ENCODE results near the gene GPR78. TPM values are rescaled to one million over a fixed set of nuclear protein-coding genes. Genes with fewer than 3 reads are reported as not detected.

GPR78 gene
- polyA plus RNA-seq, 1 donor (not counting 4 experiments of a cell fraction or from before 2014, with no cell fraction given) = not detected

DNA sequence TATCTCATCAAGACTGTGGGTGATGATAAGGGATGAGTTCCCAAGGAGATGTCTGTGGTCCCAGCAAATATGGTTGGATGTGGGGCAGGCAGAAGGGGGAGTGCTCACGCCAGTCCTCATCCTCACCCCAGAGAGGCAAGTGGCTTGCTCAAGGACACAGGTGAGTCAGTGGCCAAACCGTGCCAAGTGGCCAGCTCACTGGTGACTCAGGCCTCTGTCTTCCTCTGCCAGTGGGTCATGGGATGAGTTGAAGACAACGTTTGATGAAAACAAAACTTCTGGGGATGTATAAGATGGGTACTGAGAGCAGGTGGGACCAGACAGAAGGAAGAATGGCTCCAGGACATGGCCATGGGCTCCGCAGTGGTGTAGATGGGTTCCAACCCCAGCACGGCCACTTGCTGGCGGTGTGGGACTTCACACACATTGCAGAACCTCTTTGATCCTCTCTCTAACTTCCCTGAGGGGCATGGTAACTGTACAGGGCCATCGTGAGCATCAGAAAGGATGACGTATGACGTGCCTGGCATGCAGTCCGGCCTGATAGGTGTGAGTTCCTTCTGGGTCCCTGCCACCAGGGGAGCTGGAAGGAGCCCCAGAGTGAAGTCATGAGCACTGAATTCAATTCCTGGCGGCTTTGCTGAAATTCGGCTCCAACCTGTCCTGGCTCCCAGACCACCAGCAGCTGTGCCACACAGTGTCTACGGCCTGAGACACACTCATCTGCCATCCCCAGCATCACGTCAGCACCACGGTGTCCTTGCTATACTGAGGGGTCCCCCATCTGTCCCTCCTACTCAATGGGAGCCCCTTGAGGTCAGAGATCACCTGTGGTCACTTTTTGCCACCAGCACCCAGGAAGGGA lies 41.3 kb upstream of the GPR78 start:
- DNase-seq (ENCODE audit: low read depth, low spot score) = peak; percentile 19
- TF ChIP-seq EZH2 (IDR thresholded peaks at IDR 0.05; ENCODE audit: low read length) = no peak
- TF ChIP-seq, protein P1, sequence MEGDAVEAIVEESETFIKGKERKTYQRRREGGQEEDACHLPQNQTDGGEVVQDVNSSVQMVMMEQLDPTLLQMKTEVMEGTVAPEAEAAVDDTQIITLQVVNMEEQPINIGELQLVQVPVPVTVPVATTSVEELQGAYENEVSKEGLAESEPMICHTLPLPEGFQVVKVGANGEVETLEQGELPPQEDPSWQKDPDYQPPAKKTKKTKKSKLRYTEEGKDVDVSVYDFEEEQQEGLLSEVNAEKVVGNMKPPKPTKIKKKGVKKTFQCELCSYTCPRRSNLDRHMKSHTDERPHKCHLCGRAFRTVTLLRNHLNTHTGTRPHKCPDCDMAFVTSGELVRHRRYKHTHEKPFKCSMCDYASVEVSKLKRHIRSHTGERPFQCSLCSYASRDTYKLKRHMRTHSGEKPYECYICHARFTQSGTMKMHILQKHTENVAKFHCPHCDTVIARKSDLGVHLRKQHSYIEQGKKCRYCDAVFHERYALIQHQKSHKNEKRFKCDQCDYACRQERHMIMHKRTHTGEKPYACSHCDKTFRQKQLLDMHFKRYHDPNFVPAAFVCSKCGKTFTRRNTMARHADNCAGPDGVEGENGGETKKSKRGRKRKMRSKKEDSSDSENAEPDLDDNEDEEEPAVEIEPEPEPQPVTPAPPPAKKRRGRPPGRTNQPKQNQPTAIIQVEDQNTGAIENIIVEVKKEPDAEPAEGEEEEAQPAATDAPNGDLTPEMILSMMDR (optimal IDR thresholded peaks at IDR 0.05 in 1 of 3, IDR thresholded peaks at IDR 0.05 in 1 of 3, conservative IDR thresholded peaks at IDR 0.05 in 1 of 3; ENCODE audit: extremely low read depth in 1 of 3, insufficient read depth in 2 of 3, low read length in 3 of 3) = no peak

DNA sequence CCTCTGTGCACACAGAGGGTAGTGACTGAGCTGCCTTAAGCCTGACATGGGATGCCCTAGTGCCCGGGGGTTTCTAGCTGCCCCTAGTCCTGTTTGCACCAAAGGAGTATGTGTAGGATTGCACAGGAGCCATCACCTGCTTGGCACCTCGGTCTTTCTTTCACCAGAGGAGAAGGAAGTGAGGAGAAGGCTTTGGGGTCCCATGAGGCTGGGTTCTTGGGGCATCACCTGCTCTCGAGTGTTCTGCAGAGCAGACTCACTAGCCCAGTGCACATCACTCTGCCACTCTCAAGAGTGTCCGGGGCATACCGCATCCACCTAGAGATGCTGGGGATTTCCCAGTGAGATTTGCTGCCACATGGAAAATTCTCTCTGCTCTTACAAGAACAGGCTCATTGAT lies 40.5 kb upstream of the GPR78 start:
- Histone ChIP-seq H2AFZ (ENCODE audit: control insufficient read depth, low read length) (no peak overlapping the region), H3K9ac (ENCODE audit: control insufficient read depth, extremely low read depth, insufficient read depth, low read length) (no peak overlapping the region), H3K79me2 (ENCODE audit: control insufficient read depth, insufficient read depth, low read length) (no peaks in the 10 kb centered on the region), H3K4me3 (ENCODE audit: control insufficient read depth in 2 of 3, extremely low read depth in 1 of 3, insufficient read depth in 2 of 3, low read depth in 1 of 3, low read length in 3 of 3) (no peak overlapping the region), H3K9me1 (ENCODE audit: control insufficient read depth, extremely low read depth, insufficient read depth, low read length) (no peaks in the 10 kb centered on the region), H3K36me3 (ENCODE audit: control insufficient read depth in 2 of 2, extremely low read depth in 1 of 2, insufficient read depth in 2 of 2, low read length in 2 of 2) (no peaks in the 10 kb centered on the region), H3K4me2 (ENCODE audit: control insufficient read depth, extremely low read depth, insufficient read depth, low read depth, low read length) (no peak overlapping the region), H3K27me3 (ENCODE audit: control insufficient read depth, extremely low read depth, insufficient read depth, low read length) (peaks cover 11% of the 10 kb centered on the region), H3K27ac (ENCODE audit: control insufficient read depth, insufficient read depth, low read length) (no peak overlapping the region), H3K9me3 (ENCODE audit: control insufficient read depth, low read depth, low read length) (no peaks in the 10 kb centered on the region), H4K20me1 (ENCODE audit: control insufficient read depth, extremely low read depth, insufficient read depth, low read length) (no peaks in the 10 kb centered on the region), H3K4me1 (ENCODE audit: control insufficient read depth, extremely low read depth, insufficient read depth, low read length) (peaks cover 18% of the 10 kb centered on the region)
- dilution Hi-C loops (cut with MboI; ENCODE audit: extremely low pct_ligation_motif_present, low sequenced_read_pairs) = no loop called here
- FAIRE-seq (no peak), DNase-seq (ENCODE audit: low read depth, low spot score) (no peak)
- TF ChIP-seq, protein P1 (optimal IDR thresholded peaks at IDR 0.05 in 1 of 3, IDR thresholded peaks at IDR 0.05 in 1 of 3, conservative IDR thresholded peaks at IDR 0.05 in 1 of 3; ENCODE audit: extremely low read depth in 1 of 3, insufficient read depth in 2 of 3, low read length in 3 of 3) = no peak
- TF ChIP-seq EZH2 (IDR thresholded peaks at IDR 0.05; ENCODE audit: low read length) = no peak

More for the DNA sequence above, 41.3 kb upstream of the GPR78 start:
- no peak overlapping the region for H3K27ac ChIP-seq (ENCODE audit: control insufficient read depth, insufficient read depth, low read length)
- H4K20me1 ChIP-seq (ENCODE audit: control insufficient read depth, extremely low read depth, insufficient read depth, low read length) = no peaks in the 10 kb centered on the region
- peaks cover 11% of the 10 kb centered on the region for H3K27me3 ChIP-seq (ENCODE audit: control insufficient read depth, extremely low read depth, insufficient read depth, low read length)
- H3K79me2 ChIP-seq (ENCODE audit: control insufficient read depth, insufficient read depth, low read length) = no peaks in the 10 kb centered on the region
- no peaks in the 10 kb centered on the region for H3K9me1 ChIP-seq (ENCODE audit: control insufficient read depth, extremely low read depth, insufficient read depth, low read length)
- dilution Hi-C loops (cut with MboI; ENCODE audit: extremely low pct_ligation_motif_present, low sequenced_read_pairs) = no loop called here
- H3K4me2 ChIP-seq (ENCODE audit: control insufficient read depth, extremely low read depth, insufficient read depth, low read depth, low read length) = no peak overlapping the region
- H2AFZ ChIP-seq (ENCODE audit: control insufficient read depth, low read length) = no peak overlapping the region
- FAIRE-seq = no peak
- peaks cover 26% of the 10 kb centered on the region for H3K4me1 ChIP-seq (ENCODE audit: control insufficient read depth, extremely low read depth, insufficient read depth, low read length)
- H3K36me3 ChIP-seq (ENCODE audit: control insufficient read depth in 2 of 2, extremely low read depth in 1 of 2, insufficient read depth in 2 of 2, low read length in 2 of 2) = no peaks in the 10 kb centered on the region
- H3K9me3 ChIP-seq (ENCODE audit: control insufficient read depth, low read depth, low read length) = no peaks in the 10 kb centered on the region
- H3K9ac ChIP-seq (ENCODE audit: control insufficient read depth, extremely low read depth, insufficient read depth, low read length) = no peak overlapping the region
- H3K4me3 ChIP-seq (ENCODE audit: control insufficient read depth in 2 of 3, extremely low read depth in 1 of 3, insufficient read depth in 2 of 3, low read depth in 1 of 3, low read length in 3 of 3) = no peak overlapping the region
